ENCODE measurements around the gene IFI27L2. TPM values are rescaled to one million over a fixed set of nuclear protein-coding genes. Genes with fewer than 3 reads are reported as not detected.

The IFI27L2 gene
- total and polyA plus RNA-seq, 2 donors (not counting 1 experiment from before 2014, with no cell fraction given): 91.4 to 225 TPM

- H4K20me1 ChIP-seq (ENCODE audit: control insufficient read depth, extremely low read depth, insufficient read depth, low read length): no peaks in the 10 kb centered on the region
- no peak for DNase-seq (ENCODE audit: low read depth in 2 of 2)
- no peak for TF ChIP-seq EZH2 (IDR thresholded peaks at IDR 0.05; ENCODE audit: low read length, missing control alignments)
- TF ChIP-seq CTCF (conservative IDR thresholded peaks at IDR 0.05 in 1 of 2, IDR thresholded peaks at IDR 0.05 in 1 of 2; ENCODE audit: low read depth in 1 of 2, low read length in 2 of 2): no peak
- H3K27ac ChIP-seq (ENCODE audit: insufficient read depth, low read length): no peak overlapping the region
- no peak overlapping the region for H3K4me3 ChIP-seq (replicated peaks in 1 of 4; ENCODE audit: control extremely low read depth in 1 of 4, insufficient read depth in 1 of 4, low read depth in 3 of 4, low read length in 4 of 4)
- no peaks in the 10 kb centered on the region for H3K36me3 ChIP-seq (ENCODE audit: control insufficient read depth, insufficient read depth, low read length)
- H3K9ac ChIP-seq (ENCODE audit: insufficient read depth, low read length): no peak overlapping the region
- no peaks in the 10 kb centered on the region for H3K9me3 ChIP-seq (ENCODE audit: control insufficient read depth, insufficient read depth, low read depth, low read length)
- no peak overlapping the region for H2AFZ ChIP-seq (ENCODE audit: low read length)
- no peaks in the 10 kb centered on the region for H3K79me2 ChIP-seq (ENCODE audit: control insufficient read depth, insufficient read depth, low read length)
- no peaks in the 10 kb centered on the region for H3K4me1 ChIP-seq (ENCODE audit: control insufficient read depth, extremely low read depth, insufficient read depth, low read length)
- no peaks in the 10 kb centered on the region for H3K27me3 ChIP-seq (ENCODE audit: control insufficient read depth, insufficient read depth, low read length)
- no peak overlapping the region for H3K4me2 ChIP-seq (ENCODE audit: extremely low read depth, insufficient read depth, low read length)
These were observed 14.3 kb upstream of the IFI27L2 start for GRCh38 chr14:94143711-94144110.

- H3K4me2 ChIP-seq (ENCODE audit: extremely low read depth, insufficient read depth, low read length): no peak overlapping the region
- H3K4me1 ChIP-seq (ENCODE audit: control insufficient read depth, extremely low read depth, insufficient read depth, low read length): no peaks in the 10 kb centered on the region
- H3K36me3 ChIP-seq (ENCODE audit: control insufficient read depth, insufficient read depth, low read length): no peaks in the 10 kb centered on the region
- no peaks in the 10 kb centered on the region for H3K27me3 ChIP-seq (ENCODE audit: control insufficient read depth, insufficient read depth, low read length)
- no peak for DNase-seq (ENCODE audit: low read depth in 2 of 2)
- no peaks in the 10 kb centered on the region for H3K79me2 ChIP-seq (ENCODE audit: control insufficient read depth, insufficient read depth, low read length)
- no peak overlapping the region for H3K4me3 ChIP-seq (replicated peaks in 1 of 4; ENCODE audit: control extremely low read depth in 1 of 4, insufficient read depth in 1 of 4, low read depth in 3 of 4, low read length in 4 of 4)
- H2AFZ ChIP-seq (ENCODE audit: low read length): no peak overlapping the region
- H3K9ac ChIP-seq (ENCODE audit: insufficient read depth, low read length): no peak overlapping the region
- no peaks in the 10 kb centered on the region for H3K9me3 ChIP-seq (ENCODE audit: control insufficient read depth, insufficient read depth, low read depth, low read length)
- H3K27ac ChIP-seq (ENCODE audit: insufficient read depth, low read length): no peak overlapping the region
- TF ChIP-seq CTCF (conservative IDR thresholded peaks at IDR 0.05 in 1 of 2, IDR thresholded peaks at IDR 0.05 in 1 of 2; ENCODE audit: low read depth in 1 of 2, low read length in 2 of 2) (peak; percentile 11 to 33), EZH2 (IDR thresholded peaks at IDR 0.05; ENCODE audit: low read length, missing control alignments) (no peak)
- H4K20me1 ChIP-seq (ENCODE audit: control insufficient read depth, extremely low read depth, insufficient read depth, low read length): no peaks in the 10 kb centered on the region
These were observed 13.8 kb upstream of the IFI27L2 start for GRCh38 chr14:94143239-94143638.

- Histone ChIP-seq H3K79me2 (ENCODE audit: control insufficient read depth, insufficient read depth, low read length) (no peaks in the 10 kb centered on the region), H3K9me3 (ENCODE audit: control insufficient read depth, insufficient read depth, low read depth, low read length) (no peaks in the 10 kb centered on the region), H3K4me3 (replicated peaks in 1 of 4; ENCODE audit: control extremely low read depth in 1 of 4, insufficient read depth in 1 of 4, low read depth in 3 of 4, low read length in 4 of 4) (no peak overlapping the region), H2AFZ (ENCODE audit: low read length) (no peak overlapping the region), H4K20me1 (ENCODE audit: control insufficient read depth, extremely low read depth, insufficient read depth, low read length) (no peaks in the 10 kb centered on the region), H3K36me3 (ENCODE audit: control insufficient read depth, insufficient read depth, low read length) (no peaks in the 10 kb centered on the region), H3K4me1 (ENCODE audit: control insufficient read depth, extremely low read depth, insufficient read depth, low read length) (no peaks in the 10 kb centered on the region), H3K9ac (ENCODE audit: insufficient read depth, low read length) (no peak overlapping the region), H3K27ac (ENCODE audit: insufficient read depth, low read length) (no peak overlapping the region), H3K4me2 (ENCODE audit: extremely low read depth, insufficient read depth, low read length) (no peak overlapping the region), H3K27me3 (ENCODE audit: control insufficient read depth, insufficient read depth, low read length) (no peaks in the 10 kb centered on the region)
- TF ChIP-seq EZH2 (IDR thresholded peaks at IDR 0.05; ENCODE audit: low read length, missing control alignments): no peak
- TF ChIP-seq CTCF (conservative IDR thresholded peaks at IDR 0.05 in 1 of 2, IDR thresholded peaks at IDR 0.05 in 1 of 2; ENCODE audit: low read depth in 1 of 2, low read length in 2 of 2): no peak
- no peak for DNase-seq (ENCODE audit: low read depth in 2 of 2)
These were observed 13.4 kb upstream of the IFI27L2 start for GRCh38 chr14:94142836-94143235.
